Natural killer cell (primary cell): ENCODE results near the gene TBL1Y. TPM values are rescaled to one million over a fixed set of nuclear protein-coding genes. Genes with fewer than 3 reads are reported as not detected.
"Not testable (repeated sequence)": the region's sequence is repeated elsewhere in the genome, so short reads cannot be mapped to it uniquely, and the experiment has no call there.

ENCODE experiments used
- ATAC-seq, 3 donors: fragments of 150-1000 bp in 2 of 3; fragments of 200-7000 bp in 1 of 3; cut with Tn5 transposase; 1 replicate in 1 of 3; 2 replicates in 2 of 3; pipeline ENCODE4 v1.10.0; 2021; ENCODE audit warnings: mild to moderate bottlenecking in 2 of 3, moderate library complexity in 2 of 3
- DNase-seq, 2 donors: peaks; one replicate each; pipeline versions ENCODE4 v3.0.0 to v3.0.0-alpha.2; 2013 to 2021; ENCODE audit warnings: mixed read lengths in 1 of 2
- H3K27ac ChIP-seq: one replicate; pipeline ENCODE4 v1.5.1; 2013; ENCODE audit warnings: mild to moderate bottlenecking, low read length
- H3K27me3 ChIP-seq: one replicate; pipeline ENCODE4 v1.6.1; 2013; ENCODE audit warnings: low read length; ENCODE audit not compliant: control insufficient read depth, insufficient read depth
- H3K36me3 ChIP-seq: one replicate; pipeline ENCODE4 v1.6.1; 2013; ENCODE audit warnings: low read length; ENCODE audit not compliant: control insufficient read depth, insufficient read depth
- H3K4me1 ChIP-seq: one replicate; pipeline ENCODE4 v1.6.1; 2013; ENCODE audit warnings: low read length; ENCODE audit not compliant: control insufficient read depth, insufficient read depth
- H3K4me3 ChIP-seq: one replicate; pipeline ENCODE4 v1.5.1; 2013; ENCODE audit warnings: low read length
- H3K9me3 ChIP-seq: one replicate; pipeline ENCODE4 v1.6.1; 2013; ENCODE audit warnings: low read length; ENCODE audit not compliant: control insufficient read depth, insufficient read depth
- H3K27ac Mint-ChIP-seq, 2 donors: one replicate each; pipeline ENCODE4 v1.8.0; 2022; ENCODE audit warnings: mild to moderate bottlenecking in 2 of 2, mixed read lengths in 2 of 2, moderate library complexity in 1 of 2
- H3K27me3 Mint-ChIP-seq, 2 donors: one replicate each; pipeline ENCODE4 v1.8.0; 2022; ENCODE audit warnings: low read depth in 2 of 2, mixed read lengths in 2 of 2
- H3K36me3 Mint-ChIP-seq: one replicate; pipeline ENCODE4 v1.8.0; 2022; ENCODE audit warnings: mixed read lengths
- H3K4me1 Mint-ChIP-seq, 2 donors: one replicate each; pipeline ENCODE4 v1.8.0; 2022; ENCODE audit warnings: mixed read lengths in 2 of 2
- H3K4me3 Mint-ChIP-seq: one replicate; pipeline ENCODE4 v1.8.0; 2022; ENCODE audit warnings: mild to moderate bottlenecking, moderate library complexity, mixed read lengths
- H3K9me3 Mint-ChIP-seq, 2 donors: one replicate each; pipeline ENCODE4 v1.8.0; 2022; ENCODE audit warnings: mixed read lengths in 2 of 2
- CTCF ChIP-seq: fragments of 200-600 bp; IDR thresholded peaks from one replicate; pipeline ENCODE4 v1.8.0; 2022; ENCODE audit warnings: antibody characterized with exemption
- WGBS: methylation state at CpG from one replicate; pipeline ENCODE4 v1.1.7; 2013; ENCODE audit warnings: missing lambda C conversion rate; ENCODE audit not compliant: insufficient coverage; 5-methylcytosine and 5-hydroxymethylcytosine counted together
- intact Hi-C: fragments of 100-400 bp; cut with micrococcal nuclease; formaldehyde crosslinking; loops from one replicate; pipeline ENCODE4 v1.14.2; 2022
- total RNA-seq, 4 donors: library from RNA; stranded (reverse); fragments of 120-200 nt in 1 of 4; gene quantifications; one replicate each; pipeline versions ENCODE4 v1.2.3 to v1.2.4, GENCODE V29; 2013 to 2022

Gene TBL1Y
- total RNA-seq, 3 donors from 2014 or later (not counting 1 experiment from before 2014, with no cell fraction given) = not detected

GRCh38 chrY:7041983-7042382 lies 131.5 kb downstream of the TBL1Y start:
- Mint-ChIP-seq H3K27ac (no peak overlapping the region), H3K36me3 (no peaks in the 10 kb centered on the region), H3K27me3 (peaks cover 0 to 4% of the 10 kb centered on the region in 2 donors), H3K4me3 (no peak overlapping the region), H3K4me1 (peaks cover 0 to 34% of the 10 kb centered on the region in 2 donors), H3K9me3 (no peaks in the 10 kb centered on the region)
- Histone ChIP-seq H3K27me3 (no peaks in the 10 kb centered on the region), H3K27ac (no peak overlapping the region), H3K36me3 (no peaks in the 10 kb centered on the region), H3K4me3 (no peak overlapping the region), H3K4me1 (peaks cover 40% of the 10 kb centered on the region), H3K9me3 (no peaks in the 10 kb centered on the region)
- ATAC-seq = no peak
- no peak for DNase-seq
- WGBS = 94% methylated on average over 3 of the region's 4 CpGs
- intact Hi-C loops = no loop called here
- no peak for TF ChIP-seq CTCF

- H3K4me1 Mint-ChIP-seq, H3K27ac ChIP-seq, ATAC-seq, H3K27ac Mint-ChIP-seq, H3K9me3 Mint-ChIP-seq, H3K4me3 Mint-ChIP-seq, DNase-seq, H3K27me3 ChIP-seq, H3K9me3 ChIP-seq, H3K36me3 ChIP-seq, H3K36me3 Mint-ChIP-seq, H3K4me1 ChIP-seq, H3K4me3 ChIP-seq, H3K27me3 Mint-ChIP-seq: not testable (repeated sequence)
- intact Hi-C loops = loop anchor here (10.0 kb wide), 1 partner anchor 62 kb away; no protein-coding TSS in a partner anchor
- 65% methylated on average over 2 of the region's 3 CpGs for WGBS
These were observed 142.0 kb downstream of the TBL1Y start for GRCh38 chrY:7052461-7052860.

GRCh38 chrY:7056886-7057285 lies 146.4 kb downstream of the TBL1Y start:
- no peaks in the 10 kb centered on the region for H3K36me3 ChIP-seq
- H3K27ac ChIP-seq = no peak overlapping the region
- H3K4me3 Mint-ChIP-seq = no peak overlapping the region
- H3K9me3 ChIP-seq = no peaks in the 10 kb centered on the region
- no peaks in the 10 kb centered on the region for H3K4me1 Mint-ChIP-seq
- no peaks in the 10 kb centered on the region for H3K27me3 ChIP-seq
- intact Hi-C loops = loop anchor here (10.0 kb wide), 1 partner anchor 58 kb away; no protein-coding TSS in a partner anchor
- H3K4me1 ChIP-seq = no peaks in the 10 kb centered on the region
- H3K4me3 ChIP-seq = no peak overlapping the region
- H3K27ac Mint-ChIP-seq = no peak overlapping the region
- ATAC-seq = no peak
- no peaks in the 10 kb centered on the region for H3K36me3 Mint-ChIP-seq
- WGBS = 84% methylated on average over 3 of the region's 5 CpGs
- TF ChIP-seq CTCF = no peak
- peaks cover 0 to 8% of the 10 kb centered on the region in 2 donors for H3K27me3 Mint-ChIP-seq
- H3K9me3 Mint-ChIP-seq = no peaks in the 10 kb centered on the region
- DNase-seq = no peak

- TF ChIP-seq CTCF = no peak
- H3K4me3 Mint-ChIP-seq = no peak overlapping the region
- DNase-seq (no peak), ATAC-seq (no peak)
- Histone ChIP-seq H3K9me3 (no peaks in the 10 kb centered on the region), H3K27me3 (no peaks in the 10 kb centered on the region), H3K4me3 (no peak overlapping the region), H3K36me3 (no peaks in the 10 kb centered on the region), H3K27ac (no peak overlapping the region), H3K4me1 (no peaks in the 10 kb centered on the region)
- no peaks in the 10 kb centered on the region for H3K36me3 Mint-ChIP-seq
- peaks cover 0 to 3% of the 10 kb centered on the region in 2 donors for H3K27me3 Mint-ChIP-seq
- H3K9me3 Mint-ChIP-seq = no peaks in the 10 kb centered on the region
- peaks cover 0 to 4% of the 10 kb centered on the region in 2 donors for H3K4me1 Mint-ChIP-seq
- intact Hi-C loops = no loop called here
- no peak overlapping the region for H3K27ac Mint-ChIP-seq
These were observed 168.2 kb downstream of the TBL1Y start for GRCh38 chrY:7078725-7079124.

GRCh38 chrY:7080548-7080947 lies 170.1 kb downstream of the TBL1Y start:
- intact Hi-C loops, H3K27ac ChIP-seq, H3K4me1 ChIP-seq, H3K9me3 ChIP-seq, H3K4me3 Mint-ChIP-seq, H3K27me3 ChIP-seq, H3K9me3 Mint-ChIP-seq, DNase-seq, H3K4me1 Mint-ChIP-seq, H3K36me3 Mint-ChIP-seq, H3K27me3 Mint-ChIP-seq, H3K4me3 ChIP-seq, H3K36me3 ChIP-seq, H3K27ac Mint-ChIP-seq, ATAC-seq: not testable (repeated sequence)
- 90% methylated on average over 3 of the region's 4 CpGs for WGBS
